COLO829 (cell line): ENCODE data around the gene TRIM15.

Experiments used
- DNase-seq: peaks from one replicate; pipeline ENCODE4 v3.0.0; 2012; ENCODE audit warnings: low spot score

TRIM15 gene

GRCh38 chr6:30147096-30147495 lies 16.2 kb upstream of the TRIM15 start:
- no peak for DNase-seq

GRCh38 chr6:30149234-30149633 lies 14.1 kb upstream of the TRIM15 start:
- DNase-seq, result no peak

DNA sequence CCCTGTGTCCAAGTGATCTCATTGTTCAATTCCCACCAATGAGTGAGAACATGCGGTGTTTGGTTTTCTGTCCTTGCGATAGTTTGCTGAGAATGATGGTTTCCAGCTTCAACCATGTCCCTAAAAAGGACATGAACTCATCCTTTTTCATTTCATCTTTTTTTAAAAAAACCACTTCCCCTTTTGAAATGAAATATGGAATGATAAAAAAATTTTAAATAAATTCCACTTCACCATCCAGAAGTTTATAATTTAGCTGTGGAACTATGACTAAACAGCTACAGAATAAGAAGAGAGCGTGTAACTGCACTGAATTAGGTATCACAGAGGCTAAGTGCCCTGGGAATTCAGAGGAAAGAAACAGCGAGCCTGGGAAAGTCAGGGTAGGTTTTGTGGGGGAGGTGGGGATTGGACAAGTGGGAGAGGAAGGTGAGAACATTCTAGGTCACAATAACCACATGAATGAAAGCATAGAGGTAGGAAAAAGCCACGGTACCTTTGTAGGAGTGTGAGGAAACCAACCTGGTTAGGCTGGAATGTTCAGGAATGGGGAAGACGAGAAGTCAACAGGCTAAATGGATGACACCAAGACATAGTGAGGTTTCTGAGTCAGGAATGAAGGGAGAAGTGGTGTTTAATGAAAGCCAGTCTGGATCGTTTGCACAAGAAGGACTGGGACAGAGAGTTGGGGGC lies 13.3 kb upstream of the TRIM15 start:
- no peak for DNase-seq

GRCh38 chr6:30150671-30151395 lies 12.5 kb upstream of the TRIM15 start:
- DNase-seq, result no peak

DNA sequence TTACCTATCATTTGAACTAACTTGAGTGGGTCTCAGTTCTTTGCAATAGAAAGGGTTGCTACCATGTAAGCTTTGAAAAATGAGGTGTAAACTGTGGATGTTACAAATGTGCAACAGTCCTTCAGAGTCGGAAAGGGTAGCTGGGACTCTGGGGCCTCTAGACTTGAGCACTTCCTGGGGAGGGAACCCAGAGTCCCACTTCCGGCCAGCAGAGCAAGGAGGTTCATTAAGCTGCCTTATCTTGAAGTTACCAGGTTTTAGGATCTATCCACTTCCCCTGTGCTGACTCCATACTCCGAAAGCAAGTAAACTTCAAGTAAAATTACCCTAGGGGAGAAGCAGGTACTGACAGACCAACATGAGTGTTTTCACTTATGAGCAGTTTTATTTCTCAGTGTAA lies 11.8 kb upstream of the TRIM15 start:
- DNase-seq, result no peak

DNA sequence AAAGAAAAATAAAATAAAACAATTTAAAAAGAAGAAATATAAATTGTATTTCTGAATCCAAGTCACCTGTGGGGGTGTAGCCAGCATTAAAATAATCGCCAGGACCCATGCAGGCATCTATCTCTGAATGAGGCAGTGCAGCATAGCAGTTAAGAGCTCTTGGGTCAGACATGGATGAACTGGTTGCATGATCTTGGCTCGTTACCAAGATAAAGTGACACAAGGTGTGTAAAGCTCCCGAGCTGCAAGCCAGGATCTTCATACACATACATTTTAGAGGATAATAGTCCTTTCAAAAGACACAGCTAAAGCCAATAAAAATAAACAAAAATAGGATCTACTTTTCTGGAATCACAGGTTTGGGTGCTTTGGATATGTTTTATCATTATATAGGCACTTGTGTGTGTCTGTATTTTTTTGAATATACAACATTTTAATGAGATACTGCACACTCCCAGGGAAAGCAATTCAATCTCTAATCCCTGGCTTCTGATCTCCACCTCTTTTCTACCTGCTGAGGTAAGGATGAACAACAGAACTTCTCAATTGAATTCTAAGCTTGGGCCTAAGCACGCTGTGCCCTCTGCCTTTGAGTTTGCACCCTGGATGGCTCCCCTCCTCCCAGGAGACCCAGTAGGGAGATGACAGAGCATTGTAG lies 11.2 kb upstream of the TRIM15 start:
- DNase-seq, result no peak

DNA sequence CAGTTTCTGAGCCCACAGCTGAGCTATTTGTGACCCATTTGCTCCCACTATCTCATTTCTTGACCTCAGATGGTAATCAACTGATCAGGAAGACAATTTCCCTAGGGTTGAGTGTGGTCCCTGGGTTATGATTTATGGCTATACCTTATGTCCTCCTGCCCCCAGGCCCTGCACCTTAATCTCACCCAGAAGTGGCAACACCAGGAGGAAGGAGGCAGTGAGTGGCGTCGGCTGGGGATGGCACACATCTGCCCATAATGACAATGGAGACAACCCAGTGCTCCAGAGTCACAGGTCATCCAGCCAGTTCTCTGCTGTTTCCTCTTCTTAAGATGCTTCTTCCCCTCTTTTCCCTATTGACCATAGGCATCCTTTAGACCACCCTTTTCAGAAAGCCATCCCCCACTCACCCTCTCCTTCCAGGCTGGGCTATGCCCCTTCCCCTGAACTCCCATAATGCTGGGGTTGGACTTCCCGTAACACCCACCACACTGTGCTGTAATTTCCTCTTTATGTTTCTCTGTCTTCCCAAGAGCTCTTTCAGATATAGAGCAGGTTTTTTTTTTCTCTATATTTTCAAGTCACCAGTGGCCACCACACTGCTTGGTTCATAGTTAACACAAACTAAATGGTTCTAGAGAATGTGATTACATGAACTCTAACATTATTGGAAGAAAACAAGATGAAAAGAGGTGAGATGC lies 10.3 kb upstream of the TRIM15 start:
- no peak for DNase-seq

- DNase-seq, result no peak
Observed at GRCh38 chr6:30154061-30154460, 9.3 kb upstream of the TRIM15 start.

DNA sequence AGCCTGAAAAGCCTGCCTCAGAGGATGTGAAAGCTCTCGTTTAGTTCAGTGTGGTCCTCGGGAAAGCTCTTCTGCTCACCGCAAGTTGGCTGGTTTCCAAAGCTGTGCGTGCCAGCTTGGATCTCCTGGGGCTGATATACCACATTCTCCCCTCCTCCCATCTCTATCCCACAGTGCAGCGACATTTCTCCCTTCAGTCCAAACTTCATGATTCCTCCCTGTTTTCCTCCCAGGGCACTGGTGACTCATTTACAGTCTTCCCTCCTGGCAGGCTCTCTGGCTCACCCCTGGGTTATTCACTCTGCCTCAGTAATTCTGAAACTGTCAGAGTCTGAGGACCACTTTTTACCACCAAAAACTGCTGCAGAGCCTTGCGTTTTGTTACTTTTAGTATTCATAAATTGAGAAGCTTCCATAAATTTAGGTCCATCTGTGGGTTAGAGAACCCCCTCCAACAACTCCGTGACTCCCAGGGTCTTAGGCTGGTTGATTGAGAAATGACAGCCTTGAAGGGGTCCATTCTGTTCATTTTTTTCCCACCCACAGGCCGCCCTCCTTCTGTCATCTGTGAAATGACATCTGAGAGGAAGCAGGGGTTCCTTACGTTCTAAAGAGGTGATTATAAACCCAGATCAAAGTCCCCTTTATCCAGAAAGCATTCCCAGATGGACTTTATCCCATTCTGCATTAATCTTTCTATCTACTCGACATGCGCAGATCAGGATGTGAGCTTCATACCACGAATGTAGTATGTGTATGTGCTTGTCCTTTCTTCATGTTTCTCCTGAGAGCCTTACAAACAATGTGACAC lies 8.4 kb upstream of the TRIM15 start:
- DNase-seq, result peak; percentile 64

- no peak for DNase-seq
Observed at GRCh38 chr6:30155520-30156261, 7.7 kb upstream of the TRIM15 start.

GRCh38 chr6:30156262-30156599 lies 7.1 kb upstream of the TRIM15 start:
- DNase-seq, result peak; percentile 74

DNA sequence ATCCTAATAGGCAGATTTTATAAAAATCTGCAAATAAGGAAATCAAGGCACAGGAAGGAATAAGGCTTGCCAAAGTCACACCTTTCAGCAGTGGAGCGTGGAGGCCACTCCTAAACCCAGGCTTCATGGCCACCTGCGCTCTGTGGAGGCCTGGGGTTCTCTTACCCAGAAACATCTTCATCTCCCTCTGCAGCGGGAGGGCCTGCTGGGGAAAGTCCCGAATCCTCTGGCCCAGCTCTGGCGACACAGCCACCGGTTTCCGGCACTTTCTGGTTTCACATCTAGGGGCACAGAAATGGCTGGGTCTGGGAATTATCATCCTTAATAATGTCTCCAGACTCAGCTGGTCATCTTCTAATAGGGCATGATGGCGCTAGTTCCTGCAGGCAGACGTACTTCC lies 6.6 kb upstream of the TRIM15 start:
- DNase-seq, result no peak

GRCh38 chr6:30157581-30157980 lies 5.8 kb upstream of the TRIM15 start:
- DNase-seq, result no peak

DNA sequence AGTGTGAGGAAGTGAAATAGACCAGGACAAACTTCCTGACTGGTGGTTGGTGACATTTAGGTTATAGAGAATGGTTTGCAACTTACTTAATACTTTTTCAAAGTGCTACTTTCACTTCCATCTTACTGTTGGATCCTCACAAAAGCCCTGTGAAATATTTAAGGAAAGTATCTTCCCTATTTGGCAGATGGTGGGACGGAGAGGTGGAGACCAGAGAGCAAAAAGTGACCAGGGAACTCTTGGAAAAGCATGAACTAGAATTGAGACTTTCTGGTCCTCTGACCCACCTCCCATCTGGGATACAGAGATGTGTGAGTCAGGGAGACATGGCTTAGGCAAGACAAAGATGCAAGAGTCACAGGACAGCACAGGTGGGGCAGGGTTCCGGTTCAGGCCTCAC lies 5.3 kb upstream of the TRIM15 start:
- DNase-seq, result no peak

- DNase-seq, result no peak
Observed at GRCh38 chr6:30158475-30159040, 4.8 kb upstream of the TRIM15 start.

DNA sequence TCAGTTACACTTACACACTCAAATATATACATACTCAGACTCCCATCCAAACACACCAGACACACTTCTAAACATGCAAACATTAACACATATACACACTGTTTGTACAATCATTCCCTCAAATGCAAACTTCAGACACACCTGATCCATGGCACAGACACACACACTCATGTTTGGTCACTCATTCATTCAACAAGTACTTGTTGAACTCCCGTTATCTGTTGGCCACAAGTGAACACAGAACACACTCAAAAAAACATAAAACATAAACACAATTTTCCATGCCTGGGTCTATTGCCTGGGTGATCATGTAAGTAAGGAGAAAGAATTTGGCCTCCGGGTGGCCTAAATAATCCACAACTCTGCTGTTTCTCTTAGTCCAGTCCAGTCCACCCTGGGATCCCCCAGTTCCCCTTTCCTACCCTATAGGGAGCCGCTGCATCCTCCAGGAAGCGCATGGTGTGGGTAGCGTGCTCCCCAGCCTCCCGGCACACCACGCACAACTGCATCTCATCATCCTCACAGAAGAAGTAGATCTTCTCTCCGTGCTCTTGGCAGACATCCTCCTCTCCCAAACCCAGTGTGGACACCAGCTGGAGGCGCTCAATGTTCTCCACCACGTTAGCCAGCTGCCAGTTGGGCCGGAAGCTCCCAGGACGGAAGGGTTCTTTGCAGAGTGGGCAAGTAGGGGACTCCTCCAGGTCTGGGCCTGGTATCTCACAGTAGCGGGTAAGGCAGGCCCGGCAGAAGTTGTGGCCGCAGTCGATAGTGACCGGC lies 3.1 kb upstream of the TRIM15 start:
- no peak for DNase-seq

DNA sequence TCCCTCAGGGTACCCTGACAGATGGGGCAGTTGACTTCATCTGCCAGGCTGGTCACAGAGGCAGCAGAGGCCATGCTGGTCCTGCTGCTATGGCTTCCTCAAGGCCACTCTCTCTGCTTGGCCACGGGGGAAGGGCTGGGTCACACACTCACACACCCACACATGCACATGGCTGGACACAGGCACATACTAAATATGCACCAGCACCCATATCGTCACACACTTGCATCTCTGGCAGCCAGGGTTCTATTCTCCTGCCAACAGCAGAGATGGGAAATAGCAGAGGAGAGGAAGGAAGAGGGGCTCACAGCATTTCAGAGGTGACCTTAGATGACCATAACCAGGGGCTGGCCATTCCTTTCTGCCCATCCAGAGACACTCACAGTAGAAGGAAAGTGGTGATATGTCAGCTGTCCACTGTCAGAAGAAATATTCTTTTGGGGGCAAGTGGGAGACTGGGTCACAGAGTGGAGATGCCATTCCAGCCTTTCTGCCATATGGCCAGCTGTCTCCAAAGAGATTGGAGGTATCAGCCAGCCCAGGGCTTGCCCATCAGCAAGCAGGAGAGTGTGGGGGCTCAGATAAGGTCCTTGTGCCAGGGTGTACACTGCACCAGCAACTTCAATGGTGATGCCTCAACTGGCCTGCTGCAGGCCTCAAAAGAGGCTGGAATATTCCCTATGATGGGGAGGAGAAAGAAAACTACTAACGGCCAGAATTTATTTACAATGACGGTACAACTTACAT lies 2.4 kb upstream of the TRIM15 start, which contains the start of gene TRIM10:
TSS of gene TRIM10 (minus strand) at position 427 of the 747 bp plus-strand sequence. CDS start at position 74, 353 bp downstream.
- DNase-seq, result no peak

DNA sequence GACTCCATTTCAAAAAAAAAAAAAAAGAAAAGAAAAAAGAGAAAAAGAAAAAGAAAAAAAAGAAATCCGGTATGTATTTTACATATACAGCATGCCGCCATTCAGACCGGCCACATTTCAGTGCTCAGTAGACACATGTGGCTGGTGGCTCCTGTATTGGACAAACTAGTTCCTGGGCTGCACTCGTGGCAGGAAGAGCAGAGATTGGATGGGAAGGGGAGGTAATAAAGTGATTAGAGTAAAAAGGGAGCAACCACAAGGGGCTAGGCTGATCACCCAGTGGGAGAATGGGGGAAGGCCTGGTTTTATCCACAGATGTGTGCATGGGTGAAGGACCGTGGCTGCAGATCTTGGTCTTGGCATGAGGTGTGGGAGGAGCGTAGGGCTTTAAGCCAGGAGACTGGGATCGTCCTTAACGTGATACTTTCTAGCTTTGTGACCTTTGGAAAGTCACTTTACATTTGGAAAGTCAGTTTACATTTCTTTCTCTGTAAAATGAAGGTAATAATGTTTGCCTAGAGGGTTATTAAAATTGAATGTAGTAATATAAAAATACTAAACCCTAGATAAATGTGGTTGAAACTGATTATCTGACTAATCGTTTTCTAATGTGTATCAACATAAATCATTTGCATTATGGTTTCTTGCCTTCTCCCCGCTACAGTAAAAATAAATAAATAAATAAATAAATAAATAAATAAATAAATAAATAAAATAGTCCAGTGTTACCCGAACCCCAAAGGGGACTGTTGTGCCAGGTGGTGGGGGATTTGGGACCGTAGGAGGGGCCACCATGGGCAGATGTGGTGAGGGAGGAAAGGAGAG lies 869 bp upstream of the TRIM15 start:
- no peak for DNase-seq
